Subcutaneous adipose tissue (tissue), 4 donors: ENCODE data around the gene SRCIN1. TPM values are rescaled to one million over a fixed set of nuclear protein-coding genes. Genes with fewer than 3 reads are reported as not detected.

Experiments
- CTCF ChIP-seq: fragments of 450-650 bp; IDR thresholded peaks from one replicate; pipeline ENCODE4 v1.5.1; 2016; ENCODE audit warnings: low read depth, mild to moderate bottlenecking, control low read depth, antibody characterized with exemption, moderate library complexity
- total RNA-seq, 4 donors: library from RNA; depleted of rRNA; stranded (reverse); fragments of >200 nt; gene quantifications; one replicate each; pipeline ENCODE4 v1.1.0, GENCODE V29; 2016

The SRCIN1 gene
- total RNA-seq, 4 donors from 2014 or later = 0.82 to 11.5 (median 4.0) TPM

- TF ChIP-seq CTCF = no peak
Measured at GRCh38 chr17:38485146-38485468, 120.6 kb downstream of the SRCIN1 start.

Other genes with a start within 250 kb of the SRCIN1 start
- 10 to 100 TPM in 3 of 4 donors, 1 to 10 TPM in 1; 8.2 to 37.7 (median 12.3) TPM for gene ARHGAP23, start 177.5 kb downstream of the SRCIN1 start, total RNA-seq
- 1 to 10 TPM in 2 of 4 donors, under 1 TPM in 2; 0.34 to 2.8 (median 0.80) TPM for gene EPOP, start 69.0 kb upstream of the SRCIN1 start, total RNA-seq
- gene MLLT6, start 99.3 kb upstream of the SRCIN1 start, total RNA-seq = 10 to 100 TPM; 25.2 to 95.1 (median 37.1) TPM
- gene CISD3, start 124.4 kb upstream of the SRCIN1 start, total RNA-seq = 10 to 100 TPM; 11.0 to 19.7 (median 15.1) TPM
- 10 to 100 TPM in 1 of 4 donors, 1 to 10 TPM in 3; 4.1 to 10.7 (median 7.4) TPM for gene PCGF2, start 142.4 kb upstream of the SRCIN1 start, total RNA-seq
- 100 to 1,000 TPM in 3 of 4 donors, 10 to 100 TPM in 1; 78.4 to 216 (median 113) TPM for gene PSMB3, start 146.8 kb upstream of the SRCIN1 start, total RNA-seq
- 10 to 100 TPM; 29.3 to 72.0 (median 51.1) TPM for gene PIP4K2B, start 193.6 kb upstream of the SRCIN1 start, total RNA-seq
- 10 to 100 TPM; 18.7 to 37.1 (median 25.7) TPM for gene CWC25, start 219.4 kb upstream of the SRCIN1 start, total RNA-seq
- 1,000 to 10,000 TPM; 2,328 to 2,756 (median 2,634) TPM for gene RPL23, start 247.8 kb upstream of the SRCIN1 start, total RNA-seq